T-helper 2 cell treated with Interferon-gamma antibody and Interleukin-4, amounts not matched to agents 5 μg/mL and 100 μg/mL, for 36 hours (primary cell): Measurements from ENCODE around the gene ITPR1.

Source experiments
- DNase-seq: peaks from one replicate; pipeline ENCODE4 v3.0.0; 2021; ENCODE audit warnings: low spot score
- H3K27ac Mint-ChIP-seq: one replicate; pipeline ENCODE4 v1.8.0; 2021; ENCODE audit warnings: mild to moderate bottlenecking, mixed read lengths
- H3K27me3 Mint-ChIP-seq: one replicate; pipeline ENCODE4 v1.8.0; 2021; ENCODE audit warnings: low read depth, mixed read lengths
- H3K36me3 Mint-ChIP-seq: one replicate; pipeline ENCODE4 v1.8.0; 2021; ENCODE audit warnings: low read depth, mixed read lengths
- H3K4me1 Mint-ChIP-seq: one replicate; pipeline ENCODE4 v1.8.0; 2021; ENCODE audit warnings: low read depth, mixed read lengths
- H3K4me3 Mint-ChIP-seq: one replicate; pipeline ENCODE4 v1.8.0; 2022; ENCODE audit warnings: mild to moderate bottlenecking, moderate library complexity, mixed read lengths
- H3K9me3 Mint-ChIP-seq: one replicate; pipeline ENCODE4 v1.8.0; 2021; ENCODE audit warnings: mixed read lengths

The ITPR1 gene

DNA sequence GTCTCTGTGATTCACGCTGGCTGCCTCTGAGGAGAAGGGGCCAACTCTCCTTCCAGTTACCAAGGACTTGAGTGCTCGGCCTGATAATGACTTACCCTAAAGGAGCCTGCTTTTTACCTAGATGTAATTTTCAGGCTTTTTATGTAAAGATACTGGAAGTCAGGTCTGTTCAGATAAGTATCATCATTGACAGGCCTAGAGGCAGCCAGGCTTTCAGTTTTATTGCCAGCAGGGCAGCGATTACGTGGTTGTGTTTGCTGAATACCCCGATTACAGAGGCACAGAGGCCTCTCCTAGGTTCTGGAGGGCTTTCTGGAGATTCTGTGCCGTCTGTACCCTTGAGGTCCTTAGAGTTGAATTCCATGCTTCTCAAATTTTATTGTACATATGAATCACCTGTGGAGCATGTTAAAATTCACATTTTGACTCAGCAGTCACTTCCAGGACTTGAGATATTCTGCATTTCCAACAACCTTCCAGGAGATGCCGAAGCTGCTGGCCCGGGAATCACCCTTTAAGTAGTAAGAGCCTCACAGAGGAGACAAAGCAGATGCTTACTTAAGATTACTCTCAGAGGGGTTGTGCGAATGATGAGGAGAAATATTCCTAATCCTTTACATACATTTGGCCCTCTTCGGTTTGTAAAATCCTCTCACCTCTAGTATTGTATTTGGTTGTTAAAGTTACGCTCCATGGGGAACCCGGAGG is 326.0 kb downstream of the ITPR1 start:
- no peak for DNase-seq
- Mint-ChIP-seq H3K36me3 (peaks cover 56% of the 10 kb centered on the region), H3K9me3 (peaks cover 11% of the 10 kb centered on the region), H3K27ac (peak overlapping the region; percentile 27), H3K4me1 (peaks cover 58% of the 10 kb centered on the region), H3K4me3 (no peak overlapping the region), H3K27me3 (no peaks in the 10 kb centered on the region)

DNA sequence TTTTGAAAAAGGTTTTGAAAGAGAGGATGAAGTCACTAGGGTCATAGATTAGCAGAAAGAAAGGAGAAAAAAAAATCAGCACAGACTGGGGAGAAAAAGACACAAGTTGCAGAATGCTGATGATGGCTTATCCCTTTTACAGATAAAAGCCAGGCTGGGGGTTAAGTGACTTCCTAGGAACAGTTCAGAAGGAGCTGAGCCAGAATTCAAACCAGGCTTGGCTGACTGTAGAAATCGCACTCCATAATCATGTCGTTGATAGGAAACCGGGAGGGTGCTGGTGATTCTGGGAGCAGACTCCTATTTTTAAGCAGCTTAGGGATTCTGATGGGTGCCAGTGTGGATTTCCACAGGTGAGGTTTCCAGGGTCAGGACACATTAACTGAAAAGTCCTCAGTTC is 326.6 kb downstream of the ITPR1 start:
- Mint-ChIP-seq H3K4me3 (no peak overlapping the region), H3K27me3 (no peaks in the 10 kb centered on the region), H3K4me1 (peaks cover 61% of the 10 kb centered on the region), H3K9me3 (peaks cover 11% of the 10 kb centered on the region), H3K36me3 (peaks cover 61% of the 10 kb centered on the region), H3K27ac (peak overlapping the region; percentile 27)
- DNase-seq = no peak

DNA sequence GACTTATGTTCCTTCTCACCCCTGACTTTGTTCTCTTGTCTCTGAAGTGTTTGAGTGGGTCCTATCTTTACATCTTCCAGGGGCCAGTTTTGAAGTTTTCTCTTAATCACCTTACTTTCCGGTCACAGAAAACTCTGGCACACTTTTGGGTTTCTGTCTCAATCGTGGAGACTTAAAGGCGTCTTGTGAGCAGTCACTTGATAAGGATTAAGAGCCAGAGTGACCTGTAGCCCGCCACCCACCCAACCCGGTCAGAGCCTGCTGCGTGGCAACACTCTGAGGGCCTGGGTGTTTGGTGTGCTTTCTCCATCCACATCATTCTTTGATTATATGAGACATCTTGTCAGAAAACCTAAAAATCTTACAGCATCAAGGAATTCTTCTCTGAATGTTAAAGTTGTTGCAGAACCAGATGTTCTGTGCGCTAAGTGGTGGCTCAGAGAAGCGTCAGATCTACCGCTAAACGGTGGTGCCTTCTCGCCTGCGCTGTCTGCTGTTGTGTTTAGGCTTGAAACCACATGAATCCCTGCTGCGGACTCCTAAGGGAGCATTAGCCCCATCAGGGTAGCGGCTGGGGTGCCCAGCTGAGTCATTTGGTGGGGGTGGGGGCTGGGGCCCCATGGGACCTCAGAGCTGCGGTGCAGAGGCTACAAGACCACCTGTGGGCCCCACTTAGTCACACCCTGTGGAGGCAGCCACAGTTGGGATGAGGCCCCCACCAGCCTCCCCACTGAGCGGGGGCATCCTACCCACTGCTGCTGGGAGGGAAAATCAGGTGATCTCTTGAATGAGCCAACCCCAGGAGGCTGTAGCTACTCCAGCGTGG is 327.4 kb downstream of the ITPR1 start:
- H3K27ac Mint-ChIP-seq = peak overlapping the region; percentile 64
- DNase-seq = no peak
- peaks cover 62% of the 10 kb centered on the region for H3K4me1 Mint-ChIP-seq
- H3K36me3 Mint-ChIP-seq = peaks cover 61% of the 10 kb centered on the region
- no peak overlapping the region for H3K4me3 Mint-ChIP-seq
- H3K27me3 Mint-ChIP-seq = no peaks in the 10 kb centered on the region
- H3K9me3 Mint-ChIP-seq = peaks cover 11% of the 10 kb centered on the region

DNA sequence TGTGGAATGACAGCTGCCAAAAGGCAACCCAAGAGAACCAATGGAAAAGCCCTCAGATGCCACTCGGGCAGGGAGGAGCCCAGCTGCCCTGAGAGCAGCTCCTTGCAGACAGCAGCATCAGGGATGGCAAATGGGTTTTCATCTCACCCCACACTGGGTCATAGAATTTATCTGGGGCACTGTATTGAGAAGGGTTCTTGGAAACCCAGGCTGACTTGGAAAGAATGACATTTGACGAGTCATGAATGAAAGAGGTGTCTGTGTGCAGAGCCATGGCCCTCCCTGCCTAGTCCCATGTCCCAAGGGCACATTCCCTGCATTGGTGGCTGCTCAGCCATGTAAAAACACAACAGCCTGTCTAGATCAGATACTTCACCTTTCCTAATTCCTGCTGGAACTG is 328.2 kb downstream of the ITPR1 start:
- Mint-ChIP-seq H3K27me3 (no peaks in the 10 kb centered on the region), H3K4me1 (peaks cover 71% of the 10 kb centered on the region), H3K36me3 (peaks cover 62% of the 10 kb centered on the region), H3K27ac (peak overlapping the region; percentile 88), H3K4me3 (no peak overlapping the region), H3K9me3 (peaks cover 11% of the 10 kb centered on the region)
- no peak for DNase-seq

DNA sequence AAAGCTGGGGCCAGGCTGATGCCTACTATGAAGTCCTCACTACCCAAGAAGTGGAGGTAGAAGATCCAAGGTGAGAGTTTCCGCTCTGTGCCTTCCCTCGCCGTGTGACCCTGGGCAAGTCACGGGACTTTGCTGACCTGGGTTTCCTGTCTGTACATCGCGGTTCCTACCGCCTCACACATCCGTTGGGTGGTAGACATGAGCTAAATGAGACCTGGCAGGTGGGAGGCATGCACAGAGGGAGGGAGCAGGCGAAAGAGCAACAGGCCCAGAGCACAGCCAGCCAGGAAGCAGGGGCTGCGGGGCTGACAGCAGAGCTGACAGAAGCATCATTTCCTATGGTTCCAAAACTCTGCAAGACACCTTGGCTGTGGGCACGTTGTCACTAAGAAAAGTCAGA is 328.8 kb downstream of the ITPR1 start:
- H3K4me3 Mint-ChIP-seq = peak overlapping the region; percentile 68
- peaks cover 77% of the 10 kb centered on the region for H3K4me1 Mint-ChIP-seq
- peak; percentile 81 for DNase-seq
- H3K27me3 Mint-ChIP-seq = no peaks in the 10 kb centered on the region
- H3K27ac Mint-ChIP-seq = peak overlapping the region; percentile 88
- H3K36me3 Mint-ChIP-seq = peaks cover 64% of the 10 kb centered on the region
- peaks cover 8% of the 10 kb centered on the region for H3K9me3 Mint-ChIP-seq

DNA sequence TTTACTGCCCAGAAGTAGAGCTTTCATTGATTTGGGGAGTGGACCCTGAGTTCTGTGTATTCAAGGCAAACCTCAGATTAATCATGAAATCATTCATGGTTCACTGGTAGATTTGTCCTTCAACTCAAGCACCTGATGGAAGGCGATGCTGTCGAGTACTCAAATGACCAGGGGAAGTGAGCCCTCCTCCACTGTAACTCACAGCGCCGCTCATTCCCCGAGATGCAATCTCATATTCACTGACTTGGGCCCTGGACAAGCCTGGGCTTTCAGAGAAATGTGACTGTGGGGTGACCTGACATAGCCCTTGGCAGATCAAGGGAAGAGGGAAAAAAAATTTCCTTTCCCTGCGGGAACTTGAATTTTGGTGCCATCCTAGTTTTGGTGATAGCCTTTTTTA is 329.4 kb downstream of the ITPR1 start:
- Mint-ChIP-seq H3K9me3 (peaks cover 2% of the 10 kb centered on the region), H3K27me3 (no peaks in the 10 kb centered on the region), H3K27ac (peak overlapping the region; percentile 88), H3K4me3 (peak overlapping the region; percentile 68), H3K4me1 (peaks cover 82% of the 10 kb centered on the region), H3K36me3 (peaks cover 64% of the 10 kb centered on the region)
- DNase-seq = no peak

DNA sequence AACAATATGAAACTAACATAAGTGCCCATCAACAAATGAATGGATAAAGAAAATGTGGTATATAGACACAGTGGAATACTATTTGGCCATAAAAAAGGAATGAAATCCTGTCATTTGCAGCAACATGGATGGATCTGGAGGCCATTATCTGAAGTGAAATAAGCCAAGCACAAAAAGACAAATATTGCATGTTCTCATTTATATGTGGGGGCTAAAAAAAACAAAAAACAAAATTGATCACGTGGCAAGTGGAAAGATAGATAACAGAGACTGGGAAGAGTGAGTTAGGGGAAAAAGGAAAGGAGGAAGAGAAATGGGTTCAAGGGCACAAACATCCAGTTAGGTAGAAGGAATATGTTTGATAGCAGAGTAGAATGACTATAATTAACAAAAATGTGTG is 330.2 kb downstream of the ITPR1 start:
- H3K36me3 Mint-ChIP-seq = peaks cover 60% of the 10 kb centered on the region
- peaks cover 88% of the 10 kb centered on the region for H3K4me1 Mint-ChIP-seq
- DNase-seq = no peak
- H3K27ac Mint-ChIP-seq = peak overlapping the region; percentile 33
- H3K4me3 Mint-ChIP-seq = peak overlapping the region; percentile 57
- no peaks in the 10 kb centered on the region for H3K9me3 Mint-ChIP-seq
- no peaks in the 10 kb centered on the region for H3K27me3 Mint-ChIP-seq

DNA sequence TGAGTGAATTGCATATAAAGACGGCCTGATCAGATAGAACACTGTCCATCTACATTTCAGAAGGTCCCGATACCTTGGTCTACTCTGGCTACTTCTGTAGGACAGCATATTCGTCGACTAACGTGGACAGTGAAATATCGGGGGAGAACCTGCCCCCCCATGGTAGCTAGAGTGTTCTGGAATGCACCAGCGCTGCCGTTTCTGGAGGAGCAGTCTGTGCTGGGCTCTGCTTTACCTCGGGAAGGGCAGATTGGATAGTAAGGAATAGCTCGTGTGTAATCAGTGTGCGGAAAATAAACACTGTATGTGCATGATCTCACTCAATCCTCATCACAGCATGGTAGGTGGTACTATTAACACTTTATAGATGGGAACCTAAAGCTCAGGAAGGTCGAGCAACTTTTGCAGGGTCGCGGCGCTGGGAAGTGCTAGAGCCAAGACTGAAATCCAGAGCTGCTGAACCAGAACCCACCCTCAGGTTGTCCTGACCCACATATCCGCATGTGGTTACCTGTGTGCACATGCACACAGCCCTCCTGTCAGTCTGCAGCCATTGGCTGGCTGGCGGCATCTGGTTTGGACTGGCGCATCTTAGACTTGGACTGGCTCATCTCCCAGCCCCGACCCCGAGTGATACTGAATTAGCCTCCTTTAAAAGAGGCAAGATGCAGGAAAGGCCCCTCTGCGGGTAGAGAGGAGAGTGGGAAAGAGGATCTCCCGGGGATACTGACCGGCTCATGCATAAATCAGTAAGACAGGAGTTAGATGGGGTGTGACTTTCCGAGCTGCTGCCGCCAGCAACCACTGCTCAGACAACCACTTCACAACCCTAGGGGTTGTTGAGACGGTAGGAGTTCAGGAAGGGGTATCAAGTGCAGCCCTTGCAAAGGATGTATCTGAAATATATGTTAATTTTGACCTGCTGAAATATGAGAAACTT is 331.1 kb downstream of the ITPR1 start:
- Mint-ChIP-seq H3K9me3 (no peaks in the 10 kb centered on the region), H3K27me3 (no peaks in the 10 kb centered on the region), H3K36me3 (peaks cover 59% of the 10 kb centered on the region), H3K4me3 (peak overlapping the region; percentile 89), H3K27ac (peak overlapping the region; percentile 95), H3K4me1 (peaks cover 93% of the 10 kb centered on the region)
- no peak for DNase-seq

DNA sequence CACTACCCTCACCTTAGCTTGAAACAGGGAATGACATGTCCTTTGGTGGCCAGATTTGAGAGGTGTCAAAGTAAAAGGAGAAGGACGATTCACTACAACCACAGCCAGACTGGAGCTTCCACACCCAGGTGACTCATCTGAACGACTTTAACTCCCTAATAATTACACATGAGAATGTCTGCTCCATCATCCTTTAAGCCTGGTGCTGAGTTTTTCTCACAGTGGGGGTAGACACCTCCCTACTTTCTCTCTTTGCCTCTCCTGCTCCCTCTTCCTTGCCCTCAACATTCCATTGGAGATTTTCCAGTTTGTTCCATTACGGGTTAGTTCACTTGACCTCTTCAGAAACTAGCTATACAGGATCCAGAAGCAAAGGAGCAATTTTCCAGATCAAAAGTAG is 331.8 kb downstream of the ITPR1 start:
- DNase-seq = no peak
- Mint-ChIP-seq H3K27me3 (no peaks in the 10 kb centered on the region), H3K9me3 (no peaks in the 10 kb centered on the region), H3K27ac (peak overlapping the region; percentile 95), H3K4me1 (peaks cover 93% of the 10 kb centered on the region), H3K4me3 (peak overlapping the region; percentile 89), H3K36me3 (peaks cover 58% of the 10 kb centered on the region)

DNA sequence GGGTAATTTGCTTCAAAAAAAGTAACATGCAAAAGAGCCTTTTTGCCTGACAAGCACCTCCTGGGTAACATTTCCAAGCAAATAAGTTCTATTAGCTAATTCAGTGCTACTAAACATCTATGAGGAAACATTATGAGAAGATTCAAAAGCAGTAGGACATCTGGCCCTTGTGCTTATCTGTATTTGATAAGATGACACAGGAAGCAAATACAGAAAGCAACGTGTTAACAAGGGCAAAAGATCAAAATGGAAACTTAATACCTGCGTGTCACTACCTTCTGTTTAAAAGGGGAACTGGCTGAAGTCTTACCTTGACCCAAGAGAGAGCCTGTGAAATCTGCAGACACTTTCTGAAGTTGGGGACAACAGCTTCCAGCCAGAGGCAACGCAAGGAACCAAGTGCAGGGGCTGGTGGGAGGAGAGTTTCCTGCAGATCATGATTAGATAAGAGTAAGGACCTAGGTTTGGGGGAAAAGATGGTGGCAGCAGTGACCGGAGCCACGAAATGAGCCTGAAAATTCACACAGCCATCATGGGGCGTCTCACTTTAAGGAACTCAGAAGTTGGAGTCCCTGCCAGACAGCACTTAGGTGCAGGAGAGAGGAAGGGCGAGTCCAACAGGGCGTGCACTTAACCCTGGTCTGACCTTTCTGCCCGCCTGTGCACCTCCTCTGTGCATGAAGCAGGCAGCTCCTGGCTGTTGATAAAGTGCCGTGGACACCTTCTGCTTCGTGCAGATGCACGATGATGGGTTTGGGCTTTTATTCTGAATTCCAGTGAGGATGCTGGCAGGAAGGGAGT is 332.5 kb downstream of the ITPR1 start:
- no peaks in the 10 kb centered on the region for H3K9me3 Mint-ChIP-seq
- H3K27ac Mint-ChIP-seq = peak overlapping the region; percentile 95
- no peak for DNase-seq
- H3K36me3 Mint-ChIP-seq = peaks cover 61% of the 10 kb centered on the region
- no peaks in the 10 kb centered on the region for H3K27me3 Mint-ChIP-seq
- peak overlapping the region; percentile 89 for H3K4me3 Mint-ChIP-seq
- peaks cover 89% of the 10 kb centered on the region for H3K4me1 Mint-ChIP-seq

DNA sequence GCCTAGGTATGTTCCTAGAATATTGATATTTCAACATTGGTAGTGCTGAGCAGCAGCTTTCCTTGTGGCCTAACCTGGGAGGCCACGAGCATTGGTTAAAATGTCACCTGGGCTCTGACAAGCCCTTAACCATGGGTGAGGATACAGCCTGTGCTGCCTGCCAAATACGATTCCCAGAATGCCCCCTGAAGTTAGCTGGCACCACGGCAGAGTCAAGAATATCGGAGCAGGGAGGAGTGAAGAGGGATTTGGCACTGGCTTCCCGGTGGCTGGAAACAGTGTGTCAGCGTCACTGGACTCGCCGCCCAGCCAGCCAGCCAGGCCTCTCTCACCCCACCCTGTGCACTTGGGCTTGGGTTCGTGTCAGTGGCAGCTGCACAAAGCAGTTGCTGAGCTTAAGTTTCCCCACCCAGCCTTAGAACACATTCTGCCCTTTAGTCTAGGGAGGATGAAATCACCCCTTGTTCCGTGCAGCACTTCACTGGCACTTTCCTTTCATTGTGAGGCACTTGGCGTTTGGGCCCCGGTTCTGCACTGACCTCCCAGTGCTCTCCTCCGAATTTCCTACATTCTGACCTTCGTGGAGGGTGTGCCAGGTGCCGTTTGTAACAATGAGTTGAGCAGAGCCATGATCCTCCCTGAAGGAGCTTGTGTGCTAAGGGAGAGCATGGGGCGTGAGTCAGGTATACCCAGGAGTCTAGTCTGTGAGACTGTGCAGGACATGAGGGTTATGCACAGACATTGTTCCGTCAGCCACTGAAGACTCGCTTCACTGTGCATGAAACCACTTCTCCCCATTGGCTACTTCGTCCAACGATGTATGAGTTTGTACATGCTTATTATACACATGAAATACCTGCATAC is 333.3 kb downstream of the ITPR1 start:
- Mint-ChIP-seq H3K36me3 (peaks cover 64% of the 10 kb centered on the region), H3K9me3 (no peaks in the 10 kb centered on the region), H3K27me3 (no peaks in the 10 kb centered on the region), H3K4me3 (peak overlapping the region; percentile 89), H3K4me1 (peaks cover 91% of the 10 kb centered on the region), H3K27ac (peak overlapping the region; percentile 95)
- no peak for DNase-seq

DNA sequence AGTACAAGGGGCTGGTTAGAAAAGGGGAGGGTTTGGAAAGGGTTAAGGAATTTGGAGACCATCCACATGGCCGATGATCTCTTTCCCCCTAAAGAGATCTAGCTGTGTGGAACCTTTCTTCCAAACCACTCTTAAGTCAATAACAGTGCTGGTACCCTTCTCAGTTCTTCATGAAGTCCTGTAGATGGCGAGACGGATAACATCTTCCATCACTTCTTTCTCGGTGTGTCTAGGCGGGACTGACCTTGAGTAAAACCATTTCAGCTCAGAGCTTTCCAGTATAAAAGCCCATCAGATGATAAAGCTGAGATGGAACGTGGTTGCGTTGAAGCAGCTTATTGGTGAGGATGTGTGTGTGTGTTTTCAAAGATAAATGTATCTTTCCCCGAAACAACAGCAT is 334.6 kb downstream of the ITPR1 start:
- peaks cover 60% of the 10 kb centered on the region for H3K36me3 Mint-ChIP-seq
- peaks cover 88% of the 10 kb centered on the region for H3K4me1 Mint-ChIP-seq
- H3K27me3 Mint-ChIP-seq = no peaks in the 10 kb centered on the region
- peak overlapping the region; percentile 60 for H3K27ac Mint-ChIP-seq
- DNase-seq = no peak
- H3K9me3 Mint-ChIP-seq = no peaks in the 10 kb centered on the region
- peak overlapping the region; percentile 17 for H3K4me3 Mint-ChIP-seq
